ENCODE measurements around the gene UBTF.

DNA sequence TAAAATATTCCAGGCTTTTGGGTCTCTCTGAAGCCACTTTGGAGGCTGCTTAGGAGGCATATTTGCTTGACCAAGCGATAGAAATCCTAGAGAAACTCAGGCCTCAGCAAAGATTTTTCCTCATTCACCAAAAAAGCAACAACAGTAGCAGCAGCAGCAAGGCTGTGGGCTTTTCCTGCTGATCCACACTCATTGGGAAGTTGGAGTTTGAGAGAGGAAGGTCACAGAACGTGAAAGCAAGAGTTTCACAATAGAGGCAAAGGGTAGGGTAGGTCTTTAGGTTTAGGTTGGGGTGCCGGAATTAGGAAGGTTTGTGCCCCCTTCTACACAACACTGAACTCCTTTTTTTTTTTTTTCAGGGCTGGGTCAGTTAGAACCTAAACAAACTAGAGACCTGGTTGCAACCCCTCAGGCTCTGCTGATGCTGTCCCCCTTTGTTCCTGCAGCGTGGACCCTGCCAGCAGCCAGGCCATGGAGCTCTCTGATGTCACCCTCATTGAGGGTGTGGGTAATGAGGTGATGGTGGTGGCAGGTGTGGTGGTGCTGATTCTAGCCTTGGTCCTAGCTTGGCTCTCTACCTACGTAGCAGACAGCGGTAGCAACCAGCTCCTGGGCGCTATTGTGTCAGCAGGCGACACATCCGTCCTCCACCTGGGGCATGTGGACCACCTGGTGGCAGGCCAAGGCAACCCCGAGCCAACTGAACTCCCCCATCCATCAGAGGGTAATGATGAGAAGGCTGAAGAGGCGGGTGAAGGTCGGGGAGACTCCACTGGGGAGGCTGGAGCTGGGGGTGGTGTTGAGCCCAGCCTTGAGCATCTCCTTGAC, 30.7 kb downstream of the UBTF start:
- TF ChIP-seq POLR2A (IDR thresholded peaks at IDR 0.05) (no peak), CTCF (IDR thresholded peaks at IDR 0.05) (no peak)

All from suprapubic skin (tissue), 3 donors.